ENCODE data around the gene CYCS. TPM values are rescaled to one million over a fixed set of nuclear protein-coding genes. Genes with fewer than 3 reads are reported as not detected.
"Not testable (repeated sequence)": the region's sequence is repeated elsewhere in the genome, so short reads cannot be mapped to it uniquely, and the experiment has no call there.

CYCS gene
- total RNA-seq, 2 experiments from 2014 or later, result 126 to 131 TPM

DNA sequence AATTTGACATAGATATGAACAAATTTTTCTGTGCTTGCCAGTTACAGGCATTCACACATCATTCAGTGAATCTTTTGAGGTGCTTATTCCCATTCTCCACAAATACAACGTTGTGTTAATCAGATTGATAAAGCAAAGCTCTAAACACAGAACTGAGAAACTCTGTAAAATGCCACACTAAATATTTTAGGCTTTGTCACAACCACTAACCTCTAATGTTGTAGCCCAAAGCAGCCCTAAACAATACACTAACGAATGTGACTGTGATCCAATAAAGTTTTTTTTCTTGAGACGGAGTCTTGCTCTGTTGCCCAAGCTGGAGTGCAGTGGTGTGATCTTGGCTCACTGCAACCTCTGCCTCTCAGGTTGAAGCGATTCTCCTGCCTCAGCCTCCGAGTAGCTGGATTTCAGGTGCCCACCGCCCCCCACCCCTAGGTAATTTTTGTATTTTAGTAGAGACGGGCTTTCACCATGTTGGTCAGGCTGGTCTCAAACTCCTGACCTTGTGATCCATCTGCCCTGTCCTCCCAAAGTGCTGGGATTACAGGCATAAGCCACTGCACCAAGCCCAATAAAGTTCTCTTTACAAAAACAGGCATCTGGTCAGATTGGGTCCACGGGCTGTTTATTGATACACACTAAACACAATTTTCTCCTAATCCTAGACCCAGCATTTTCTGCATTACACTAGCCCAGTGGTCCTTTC, 6.9 kb downstream of the CYCS start:
- peak overlapping the region; percentile 3 for H3K27ac Mint-ChIP-seq
- Histone ChIP-seq H3K9me3 (ENCODE audit: control insufficient read depth in 1 of 2, insufficient read depth in 1 of 2, low read length in 2 of 2) (no peaks in the 10 kb centered on the region), H3K36me3 (ENCODE audit: insufficient read depth, low read length) (peaks cover 37% of the 10 kb centered on the region), H3K27me3 (ENCODE audit: control insufficient read depth in 1 of 2, insufficient read depth in 2 of 2, low read length in 2 of 2) (no peaks in the 10 kb centered on the region), H3K27ac (ENCODE audit: low read depth in 1 of 2, low read length in 2 of 2) (no peak overlapping the region), H3K4me3 (ENCODE audit: low read length) (no peak overlapping the region), H3K4me1 (ENCODE audit: insufficient read depth, low read length) (no peaks in the 10 kb centered on the region)
- peaks cover 32% of the 10 kb centered on the region for H3K4me1 Mint-ChIP-seq (ENCODE audit: low read depth)
- no peaks in the 10 kb centered on the region for H3K9me3 Mint-ChIP-seq
- peaks cover 27% of the 10 kb centered on the region for H3K36me3 Mint-ChIP-seq (ENCODE audit: low read depth)
- H3K27me3 Mint-ChIP-seq, result no peaks in the 10 kb centered on the region
- POLR2A ChIA-PET, result no interaction called here
- TF ChIP-seq, protein P1, sequence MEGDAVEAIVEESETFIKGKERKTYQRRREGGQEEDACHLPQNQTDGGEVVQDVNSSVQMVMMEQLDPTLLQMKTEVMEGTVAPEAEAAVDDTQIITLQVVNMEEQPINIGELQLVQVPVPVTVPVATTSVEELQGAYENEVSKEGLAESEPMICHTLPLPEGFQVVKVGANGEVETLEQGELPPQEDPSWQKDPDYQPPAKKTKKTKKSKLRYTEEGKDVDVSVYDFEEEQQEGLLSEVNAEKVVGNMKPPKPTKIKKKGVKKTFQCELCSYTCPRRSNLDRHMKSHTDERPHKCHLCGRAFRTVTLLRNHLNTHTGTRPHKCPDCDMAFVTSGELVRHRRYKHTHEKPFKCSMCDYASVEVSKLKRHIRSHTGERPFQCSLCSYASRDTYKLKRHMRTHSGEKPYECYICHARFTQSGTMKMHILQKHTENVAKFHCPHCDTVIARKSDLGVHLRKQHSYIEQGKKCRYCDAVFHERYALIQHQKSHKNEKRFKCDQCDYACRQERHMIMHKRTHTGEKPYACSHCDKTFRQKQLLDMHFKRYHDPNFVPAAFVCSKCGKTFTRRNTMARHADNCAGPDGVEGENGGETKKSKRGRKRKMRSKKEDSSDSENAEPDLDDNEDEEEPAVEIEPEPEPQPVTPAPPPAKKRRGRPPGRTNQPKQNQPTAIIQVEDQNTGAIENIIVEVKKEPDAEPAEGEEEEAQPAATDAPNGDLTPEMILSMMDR (IDR thresholded peaks at IDR 0.05), result no peak
- CTCF ChIA-PET, result interaction anchor here (3.1 kb wide), 1 partner anchor 25 kb away, joined by 7 read pairs; no protein-coding TSS in a partner anchor
- intact Hi-C loops (cut with DNase I, micrococcal nuclease), result no loop called here
- no peak overlapping the region for H3K4me3 Mint-ChIP-seq
- DNase-seq (no peak), ATAC-seq (ENCODE audit: poor library complexity) (no peak)

DNA sequence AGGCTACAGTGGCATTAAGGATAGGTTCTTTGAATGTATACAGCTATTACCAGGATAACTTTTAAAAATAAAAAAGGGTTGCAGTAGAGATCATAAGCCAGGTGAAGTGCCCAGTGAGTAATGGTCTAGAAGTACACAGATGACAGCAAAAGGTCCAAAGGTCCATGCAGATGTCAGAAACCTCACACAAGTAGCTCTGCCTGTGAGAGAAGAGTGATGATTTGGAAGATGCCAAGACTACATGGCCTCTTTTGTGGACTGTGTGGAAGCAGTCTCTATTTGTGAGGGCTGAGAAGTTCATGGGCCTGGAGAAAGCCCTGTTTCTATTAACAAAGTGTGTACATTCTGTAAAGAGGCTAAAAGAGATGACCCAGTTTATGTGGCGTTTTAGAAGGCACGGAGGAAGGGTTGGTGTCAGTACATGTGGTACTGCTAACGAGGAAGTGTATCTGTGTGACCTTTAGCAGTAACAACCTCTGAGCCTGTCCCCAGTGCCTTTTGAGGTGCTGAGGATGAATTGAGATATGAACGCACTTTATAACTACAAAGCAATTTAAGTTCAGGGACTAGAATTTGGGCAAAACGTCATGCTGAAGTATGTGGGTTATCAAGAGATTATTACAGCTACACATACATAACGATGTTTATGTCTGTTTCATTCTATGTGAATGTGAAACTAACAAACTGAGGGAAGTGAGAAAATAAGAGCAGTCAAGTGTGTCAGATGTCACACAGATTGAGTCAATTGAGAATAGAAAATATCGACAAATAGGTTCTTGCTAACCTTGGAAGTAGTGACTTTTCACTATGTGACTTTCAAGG, 7.6 kb downstream of the CYCS start:
- ATAC-seq (ENCODE audit: poor library complexity) (peak; percentile 25), DNase-seq (peak in 2 of 14 experiments; percentile 17 to 54)
- Histone ChIP-seq H3K27me3 (ENCODE audit: control insufficient read depth in 1 of 2, insufficient read depth in 2 of 2, low read length in 2 of 2) (no peaks in the 10 kb centered on the region), H3K27ac (ENCODE audit: low read depth in 1 of 2, low read length in 2 of 2) (no peak overlapping the region), H3K4me3 (ENCODE audit: low read length) (no peak overlapping the region), H3K9me3 (ENCODE audit: control insufficient read depth in 1 of 2, insufficient read depth in 1 of 2, low read length in 2 of 2) (no peaks in the 10 kb centered on the region), H3K36me3 (ENCODE audit: insufficient read depth, low read length) (peaks cover 32% of the 10 kb centered on the region), H3K4me1 (ENCODE audit: insufficient read depth, low read length) (no peaks in the 10 kb centered on the region)
- Mint-ChIP-seq H3K36me3 (ENCODE audit: low read depth) (peaks cover 25% of the 10 kb centered on the region), H3K27ac (peak overlapping the region; percentile 3), H3K9me3 (no peaks in the 10 kb centered on the region), H3K4me3 (no peak overlapping the region), H3K27me3 (no peaks in the 10 kb centered on the region), H3K4me1 (ENCODE audit: low read depth) (peaks cover 27% of the 10 kb centered on the region)
- TF ChIP-seq, protein P1 (IDR thresholded peaks at IDR 0.05), result no peak
- ChIA-PET POLR2A (interaction anchor here (1.8 kb wide), 1 partner anchor 8 kb away, joined by 5 read pairs; the partner anchor contains the start of gene CYCS), CTCF (interaction anchor here (1.1 to 3.1 kb wide), 2 partner anchors 18 to 24 kb away, joined by 4 to 7 read pairs; no protein-coding TSS in a partner anchor)
- intact Hi-C loops (cut with DNase I, micrococcal nuclease), result no loop called here

DNA sequence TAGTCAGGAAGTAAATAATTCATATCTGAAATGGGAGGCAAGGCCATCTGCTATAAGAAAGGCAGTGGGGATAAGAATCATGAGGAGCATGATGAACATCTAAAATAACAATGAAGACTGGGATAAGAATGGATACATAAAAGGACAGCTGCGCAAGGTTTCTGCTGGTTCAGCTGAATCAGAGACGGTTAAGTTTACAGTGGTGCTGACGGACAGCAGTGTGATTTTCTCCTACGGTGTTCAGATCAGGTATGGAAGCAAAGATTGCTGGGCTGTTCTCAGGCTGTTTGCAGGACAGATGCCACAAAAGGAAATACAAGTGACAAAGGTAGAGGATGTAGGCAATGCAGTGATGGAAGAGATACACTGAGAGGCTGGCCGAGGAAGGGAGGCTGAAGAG, 8.4 kb downstream of the CYCS start:
- no peak overlapping the region for H3K27ac ChIP-seq (ENCODE audit: low read depth in 1 of 2, low read length in 2 of 2)
- DNase-seq (no peak), ATAC-seq (ENCODE audit: poor library complexity) (no peak)
- POLR2A ChIA-PET, result interaction anchor here (1.8 kb wide), 1 partner anchor 9 kb away, joined by 5 read pairs; the partner anchor contains the start of gene CYCS
- peaks cover 17% of the 10 kb centered on the region for H3K36me3 Mint-ChIP-seq (ENCODE audit: low read depth)
- peaks cover 24% of the 10 kb centered on the region for H3K36me3 ChIP-seq (ENCODE audit: insufficient read depth, low read length)
- CTCF ChIA-PET, result interaction anchor here (1.1 kb wide), 1 partner anchor 17 kb away, joined by 4 read pairs; no protein-coding TSS in a partner anchor
- no peaks in the 10 kb centered on the region for H3K27me3 ChIP-seq (ENCODE audit: control insufficient read depth in 1 of 2, insufficient read depth in 2 of 2, low read length in 2 of 2)
- H3K4me3 ChIP-seq (ENCODE audit: low read length), result no peak overlapping the region
- peaks cover 19% of the 10 kb centered on the region for H3K4me1 Mint-ChIP-seq (ENCODE audit: low read depth)
- TF ChIP-seq, protein P1 (IDR thresholded peaks at IDR 0.05), result no peak
- no peaks in the 10 kb centered on the region for H3K9me3 Mint-ChIP-seq
- H3K4me3 Mint-ChIP-seq, result no peak overlapping the region
- no peaks in the 10 kb centered on the region for H3K27me3 Mint-ChIP-seq
- peak overlapping the region; percentile 3 for H3K27ac Mint-ChIP-seq
- no peaks in the 10 kb centered on the region for H3K4me1 ChIP-seq (ENCODE audit: insufficient read depth, low read length)
- no peaks in the 10 kb centered on the region for H3K9me3 ChIP-seq (ENCODE audit: control insufficient read depth in 1 of 2, insufficient read depth in 1 of 2, low read length in 2 of 2)
- intact Hi-C loops (cut with DNase I, micrococcal nuclease), result no loop called here

- H3K4me1 ChIP-seq (ENCODE audit: insufficient read depth, low read length); H3K4me1 Mint-ChIP-seq (ENCODE audit: low read depth); intact Hi-C loops (cut with DNase I, micrococcal nuclease); H3K27ac Mint-ChIP-seq; H3K9me3 ChIP-seq (ENCODE audit: control insufficient read depth in 1 of 2, insufficient read depth in 1 of 2, low read length in 2 of 2); H3K27me3 ChIP-seq (ENCODE audit: control insufficient read depth in 1 of 2, insufficient read depth in 2 of 2, low read length in 2 of 2); H3K36me3 ChIP-seq (ENCODE audit: insufficient read depth, low read length); H3K9me3 Mint-ChIP-seq; H3K36me3 Mint-ChIP-seq (ENCODE audit: low read depth); DNase-seq; H3K4me3 ChIP-seq (ENCODE audit: low read length); H3K4me3 Mint-ChIP-seq; H3K27me3 Mint-ChIP-seq; CTCF ChIA-PET; ATAC-seq (ENCODE audit: poor library complexity); H3K27ac ChIP-seq (ENCODE audit: low read depth in 1 of 2, low read length in 2 of 2): not testable (repeated sequence)
- POLR2A ChIA-PET, result interaction anchor here (1.9 kb wide), 1 partner anchor 15 kb away, joined by 7 read pairs; the partner anchor contains the start of gene CYCS
Observed at GRCh38 chr7:25110514-25110913, 14.5 kb downstream of the CYCS start.
